Transverse colon (tissue), 4 donors: Measurements from ENCODE around the gene OBSCN.

ENCODE experiments used
- CTCF ChIP-seq, 5 experiments: fragments of 200-600 bp in 3 of 5; fragments of 450-650 bp in 2 of 5; sonication (generic) in 3 of 5; IDR thresholded peaks; 1 replicate in 2 of 5; 2 replicates in 3 of 5; pipeline ENCODE4 v1.5.1; 2016 to 2017; ENCODE audit warnings: antibody characterized with exemption in 5 of 5, inconsistent platforms in 3 of 5, mild to moderate bottlenecking in 2 of 5, moderate library complexity in 1 of 5
- EP300 ChIP-seq: sonication (generic); formaldehyde crosslinking; IDR thresholded peaks from one replicate; pipeline ENCODE4 v1.6.1; 2017; ENCODE audit warnings: antibody characterized with exemption, low read depth
- POLR2A ChIP-seq: fragments of 450-650 bp; IDR thresholded peaks from one replicate; pipeline ENCODE4 v1.6.1; 2016; ENCODE audit warnings: antibody characterized with exemption, mild to moderate bottlenecking, moderate library complexity
- POLR2AphosphoS5 ChIP-seq, 3 donors: sonication (generic); formaldehyde crosslinking; IDR thresholded peaks; one replicate each; pipeline ENCODE4 v1.6.1; 2016; ENCODE audit warnings: antibody characterized with exemption in 3 of 3

- TF ChIP-seq CTCF (IDR thresholded peaks at IDR 0.05) (no peak), POLR2A (no peak), EP300 (no peak), POLR2AphosphoS5 (IDR thresholded peaks at IDR 0.05) (no peak)
Observed at GRCh38 chr1:228385232-228385631, 177.4 kb downstream of the OBSCN start.
